Smooth muscle cell (in vitro differentiated cells): ENCODE data around the gene RIPOR3. TPM values are rescaled to one million over a fixed set of nuclear protein-coding genes. Genes with fewer than 3 reads are reported as not detected.

Source experiments
- DNase-seq: peaks from one replicate; lab custom pipeline; 2025; ENCODE audit not compliant: unreplicated experiment; lab: John Stamatoyannopoulos, UW
- H2AFZ ChIP-seq: fragments of 200-600 bp; sonication (generic); 2 replicates; pipeline ENCODE4 v1.6.0; 2016; ENCODE audit warnings: antibody characterized with exemption, low read depth, mild to moderate bottlenecking
- H3F3A ChIP-seq: fragments of 200-600 bp; sonication (generic); 2 replicates; pipeline ENCODE4 v1.6.0; 2017; ENCODE audit warnings: antibody characterized with exemption, low read depth
- H3K27ac ChIP-seq: fragments of 200-600 bp; sonication (generic); 2 replicates; pipeline ENCODE4 v1.5.1; 2016; ENCODE audit warnings: low read depth, mild to moderate bottlenecking
- H3K27me3 ChIP-seq: fragments of 200-600 bp; sonication (generic); 2 replicates; pipeline ENCODE4 v1.6.1; 2016; ENCODE audit warnings: low read depth, mild to moderate bottlenecking
- H3K36me3 ChIP-seq: fragments of 200-600 bp; sonication (generic); 2 replicates; pipeline ENCODE4 v1.5.1; 2016; ENCODE audit warnings: low read depth
- H3K4me1 ChIP-seq: fragments of 200-600 bp; sonication (generic); 2 replicates; pipeline ENCODE4 v1.5.1; 2016; ENCODE audit warnings: low read depth
- H3K4me2 ChIP-seq: fragments of 200-600 bp; sonication (generic); 2 replicates; pipeline ENCODE4 v1.6.0; 2016; ENCODE audit warnings: mild to moderate bottlenecking
- H3K4me3 ChIP-seq: fragments of 200-600 bp; sonication (generic); 2 replicates; pipeline ENCODE4 v1.5.1; 2016; ENCODE audit warnings: mild to moderate bottlenecking
- H3K79me2 ChIP-seq: fragments of 200-600 bp; sonication (generic); 2 replicates; pipeline ENCODE4 v1.6.0; 2016; ENCODE audit warnings: low read depth, mild to moderate bottlenecking
- H3K9ac ChIP-seq: fragments of 200-600 bp; sonication (generic); 2 replicates; pipeline ENCODE4 v1.6.0; 2016; ENCODE audit warnings: low read depth
- H3K9me3 ChIP-seq: fragments of 200-600 bp; sonication (generic); replicated peaks from 2 replicates; pipeline ENCODE4 v1.5.1; 2016; ENCODE audit warnings: low read depth
- H4K20me1 ChIP-seq: fragments of 200-600 bp; sonication (generic); 2 replicates; pipeline ENCODE4 v1.6.0; 2016; ENCODE audit warnings: low read depth
- CTCF ChIP-seq: fragments of 200-600 bp; sonication (generic); IDR thresholded peaks from 2 replicates; pipeline ENCODE4 v1.5.1; 2017; ENCODE audit warnings: borderline replicate concordance, mild to moderate bottlenecking, antibody characterized with exemption; ENCODE audit not compliant: insufficient read depth, poor library complexity, severe bottlenecking
- WGBS: methylation state at CpG from one replicate; pipeline ENCODE4 v1.1.7; 2016; ENCODE audit warnings: low lambda C conversion rate; 5-methylcytosine and 5-hydroxymethylcytosine counted together
- polyA plus RNA-seq: library from polyadenylated mRNA; unstranded; fragments of >200 nt; fragmentation: Nextera tagmentation; extraction: Ambion mirVana; gene quantifications from 2 replicates; pipeline ENCODE4 v1.2.1, GENCODE V29; 2016
- total RNA-seq: library from RNA; depleted of rRNA; stranded (reverse); fragments of >200 nt; gene quantifications from 2 replicates; pipeline ENCODE4 v1.2.3, GENCODE V29; 2014

RIPOR3 gene
- total and polyA plus RNA-seq, 2 experiments from 2014 or later, result 0.18 to 1.2 TPM

- no peak for DNase-seq
- Histone ChIP-seq H3K4me2 (no peak overlapping the region), H3K9ac (no peak overlapping the region), H3K4me1 (peaks cover 19% of the 10 kb centered on the region), H3K27ac (no peak overlapping the region), H3K79me2 (no peaks in the 10 kb centered on the region), H3K4me3 (no peak overlapping the region), H3K9me3 (no peaks in the 10 kb centered on the region), H4K20me1 (no peaks in the 10 kb centered on the region), H3F3A (peaks cover 9% of the 10 kb centered on the region), H3K36me3 (no peaks in the 10 kb centered on the region), H2AFZ (no peak overlapping the region), H3K27me3 (no peaks in the 10 kb centered on the region)
- no peak for TF ChIP-seq CTCF
- 78% methylated on average over 6 of the region's 6 CpGs for WGBS
Measured at GRCh38 chr20:50634191-50634590, 57.2 kb downstream of the RIPOR3 start.

- H3K27ac ChIP-seq, result no peak overlapping the region
- no peak for TF ChIP-seq CTCF
- H3K4me2 ChIP-seq, result no peak overlapping the region
- DNase-seq, result no peak
- no peaks in the 10 kb centered on the region for H3K27me3 ChIP-seq
- no peak overlapping the region for H3K9ac ChIP-seq
- no peak overlapping the region for H3K4me3 ChIP-seq
- no peaks in the 10 kb centered on the region for H3K9me3 ChIP-seq
- 88% methylated on average over 10 of the region's 10 CpGs for WGBS
- H3F3A ChIP-seq, result peaks cover 9% of the 10 kb centered on the region
- H3K79me2 ChIP-seq, result no peaks in the 10 kb centered on the region
- peaks cover 17% of the 10 kb centered on the region for H3K4me1 ChIP-seq
- H2AFZ ChIP-seq, result no peak overlapping the region
- no peaks in the 10 kb centered on the region for H4K20me1 ChIP-seq
- H3K36me3 ChIP-seq, result no peaks in the 10 kb centered on the region
Measured at GRCh38 chr20:50633361-50633760, 58.0 kb downstream of the RIPOR3 start.

GRCh38 chr20:50632701-50633100 is 58.6 kb downstream of the RIPOR3 start:
- no peak for DNase-seq
- no peak overlapping the region for H3K27ac ChIP-seq
- peaks cover 15% of the 10 kb centered on the region for H3K4me1 ChIP-seq
- WGBS, result 93% methylated on average over 5 of the region's 5 CpGs
- no peaks in the 10 kb centered on the region for H3K27me3 ChIP-seq
- no peak overlapping the region for H3K4me2 ChIP-seq
- no peak overlapping the region for H2AFZ ChIP-seq
- no peak for TF ChIP-seq CTCF
- H3F3A ChIP-seq, result peaks cover 9% of the 10 kb centered on the region
- H3K79me2 ChIP-seq, result no peaks in the 10 kb centered on the region
- H4K20me1 ChIP-seq, result no peaks in the 10 kb centered on the region
- H3K4me3 ChIP-seq, result no peak overlapping the region
- no peak overlapping the region for H3K9ac ChIP-seq
- H3K9me3 ChIP-seq, result no peaks in the 10 kb centered on the region
- no peaks in the 10 kb centered on the region for H3K36me3 ChIP-seq

- no peak overlapping the region for H3K9ac ChIP-seq
- no peak for DNase-seq
- H3K27me3 ChIP-seq, result no peaks in the 10 kb centered on the region
- H3K4me2 ChIP-seq, result no peak overlapping the region
- H3K36me3 ChIP-seq, result no peaks in the 10 kb centered on the region
- peaks cover 13% of the 10 kb centered on the region for H3K4me1 ChIP-seq
- no peaks in the 10 kb centered on the region for H4K20me1 ChIP-seq
- TF ChIP-seq CTCF, result no peak
- WGBS, result 95% methylated on average over 7 of the region's 7 CpGs
- no peaks in the 10 kb centered on the region for H3K79me2 ChIP-seq
- H3F3A ChIP-seq, result peaks cover 9% of the 10 kb centered on the region
- H2AFZ ChIP-seq, result no peak overlapping the region
- no peak overlapping the region for H3K27ac ChIP-seq
- H3K4me3 ChIP-seq, result no peak overlapping the region
- H3K9me3 ChIP-seq, result no peaks in the 10 kb centered on the region
Measured at GRCh38 chr20:50632236-50632635, 59.1 kb downstream of the RIPOR3 start.
